ENCODE results near the gene PLEKHA3. TPM values are rescaled to one million over a fixed set of nuclear protein-coding genes. Genes with fewer than 3 reads are reported as not detected.
A peak's percentile ranks its signal among the peaks of the same experiment; 100 is the strongest.

The PLEKHA3 gene
- total and polyA plus RNA-seq, 8 donors = 1.7 to 36.2 (median 4.8) TPM

DNA sequence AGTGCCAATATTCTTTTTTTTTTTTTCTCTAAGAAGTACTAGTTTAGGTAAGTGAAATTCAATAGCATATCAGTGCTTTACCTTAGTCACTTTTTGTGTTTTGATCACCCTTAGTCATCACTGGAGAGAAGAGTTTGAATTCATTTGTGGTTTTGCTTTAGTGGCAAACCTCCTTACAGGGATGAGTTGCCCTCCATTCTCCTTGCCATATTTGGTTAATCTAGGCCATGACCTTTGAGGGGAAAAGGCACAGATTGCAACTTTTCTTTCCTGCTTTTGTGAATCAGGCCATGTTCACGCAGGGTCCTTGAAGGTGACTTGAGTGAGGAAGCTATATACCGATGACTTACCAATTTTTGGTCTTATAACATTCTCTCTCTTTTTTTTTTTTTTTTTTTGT, 34.4 kb downstream of the PLEKHA3 start:
- Histone ChIP-seq H3K27me3 (no peaks in the 10 kb centered on the region), H3K27ac (no peak overlapping the region), H3K4me1 (no peaks in the 10 kb centered on the region), H3K4me3 (no peak overlapping the region), H3K9me3 (no peaks in the 10 kb centered on the region), H3K36me3 (peaks cover 7 to 62% (median 58%) of the 10 kb centered on the region in 4 donors)
- no peak for TF ChIP-seq POLR2AphosphoS5 (IDR thresholded peaks at IDR 0.05)
- TF ChIP-seq POLR2A (IDR thresholded peaks at IDR 0.05) = no peak
- TF ChIP-seq, protein P1, sequence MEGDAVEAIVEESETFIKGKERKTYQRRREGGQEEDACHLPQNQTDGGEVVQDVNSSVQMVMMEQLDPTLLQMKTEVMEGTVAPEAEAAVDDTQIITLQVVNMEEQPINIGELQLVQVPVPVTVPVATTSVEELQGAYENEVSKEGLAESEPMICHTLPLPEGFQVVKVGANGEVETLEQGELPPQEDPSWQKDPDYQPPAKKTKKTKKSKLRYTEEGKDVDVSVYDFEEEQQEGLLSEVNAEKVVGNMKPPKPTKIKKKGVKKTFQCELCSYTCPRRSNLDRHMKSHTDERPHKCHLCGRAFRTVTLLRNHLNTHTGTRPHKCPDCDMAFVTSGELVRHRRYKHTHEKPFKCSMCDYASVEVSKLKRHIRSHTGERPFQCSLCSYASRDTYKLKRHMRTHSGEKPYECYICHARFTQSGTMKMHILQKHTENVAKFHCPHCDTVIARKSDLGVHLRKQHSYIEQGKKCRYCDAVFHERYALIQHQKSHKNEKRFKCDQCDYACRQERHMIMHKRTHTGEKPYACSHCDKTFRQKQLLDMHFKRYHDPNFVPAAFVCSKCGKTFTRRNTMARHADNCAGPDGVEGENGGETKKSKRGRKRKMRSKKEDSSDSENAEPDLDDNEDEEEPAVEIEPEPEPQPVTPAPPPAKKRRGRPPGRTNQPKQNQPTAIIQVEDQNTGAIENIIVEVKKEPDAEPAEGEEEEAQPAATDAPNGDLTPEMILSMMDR (IDR thresholded peaks at IDR 0.05) = no peak
- no peak for TF ChIP-seq EP300 (IDR thresholded peaks at IDR 0.05)
- DNase-seq = no peak
- WGBS, 5 donors = 82 to 97% (median 93%) methylated on average over 2 of the region's 2 CpGs
- intact Hi-C loops (cut with DNase I; ENCODE audit: low total_unique reads) = no loop called here

DNA sequence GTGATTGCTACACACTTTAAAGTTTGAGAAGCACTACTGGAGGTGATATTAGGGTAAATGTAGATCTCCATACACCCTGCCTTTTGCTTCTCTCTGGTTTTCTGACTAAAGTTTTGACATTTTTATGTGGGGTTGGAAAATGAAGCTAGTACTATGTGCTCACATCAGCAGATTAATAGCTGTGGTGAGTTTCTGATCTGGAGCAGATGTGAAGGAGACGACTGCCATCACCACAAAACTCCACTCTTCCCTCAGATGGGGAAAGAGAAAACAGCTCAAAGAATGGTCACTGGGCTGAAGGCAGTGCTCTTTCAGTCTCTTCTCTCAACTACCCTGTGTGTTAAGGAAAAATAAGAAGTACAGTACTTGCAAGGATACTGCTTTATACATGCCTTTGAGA, 37.2 kb downstream of the PLEKHA3 start:
- WGBS, 5 donors = 64 to 88% (median 81%) methylated on average over 1 of the region's 1 CpG
- Histone ChIP-seq H3K27ac (no peak overlapping the region), H3K4me3 (no peak overlapping the region), H3K9me3 (no peaks in the 10 kb centered on the region), H3K4me1 (no peaks in the 10 kb centered on the region), H3K27me3 (no peaks in the 10 kb centered on the region), H3K36me3 (peaks cover 7 to 43% (median 37%) of the 10 kb centered on the region in 4 donors)
- intact Hi-C loops (cut with DNase I; ENCODE audit: low total_unique reads) = no loop called here
- TF ChIP-seq EP300 (IDR thresholded peaks at IDR 0.05) (no peak), POLR2AphosphoS5 (IDR thresholded peaks at IDR 0.05) (no peak), POLR2A (IDR thresholded peaks at IDR 0.05) (no peak)
- TF ChIP-seq, protein P1 (IDR thresholded peaks at IDR 0.05) = no peak
- DNase-seq = no peak

DNA sequence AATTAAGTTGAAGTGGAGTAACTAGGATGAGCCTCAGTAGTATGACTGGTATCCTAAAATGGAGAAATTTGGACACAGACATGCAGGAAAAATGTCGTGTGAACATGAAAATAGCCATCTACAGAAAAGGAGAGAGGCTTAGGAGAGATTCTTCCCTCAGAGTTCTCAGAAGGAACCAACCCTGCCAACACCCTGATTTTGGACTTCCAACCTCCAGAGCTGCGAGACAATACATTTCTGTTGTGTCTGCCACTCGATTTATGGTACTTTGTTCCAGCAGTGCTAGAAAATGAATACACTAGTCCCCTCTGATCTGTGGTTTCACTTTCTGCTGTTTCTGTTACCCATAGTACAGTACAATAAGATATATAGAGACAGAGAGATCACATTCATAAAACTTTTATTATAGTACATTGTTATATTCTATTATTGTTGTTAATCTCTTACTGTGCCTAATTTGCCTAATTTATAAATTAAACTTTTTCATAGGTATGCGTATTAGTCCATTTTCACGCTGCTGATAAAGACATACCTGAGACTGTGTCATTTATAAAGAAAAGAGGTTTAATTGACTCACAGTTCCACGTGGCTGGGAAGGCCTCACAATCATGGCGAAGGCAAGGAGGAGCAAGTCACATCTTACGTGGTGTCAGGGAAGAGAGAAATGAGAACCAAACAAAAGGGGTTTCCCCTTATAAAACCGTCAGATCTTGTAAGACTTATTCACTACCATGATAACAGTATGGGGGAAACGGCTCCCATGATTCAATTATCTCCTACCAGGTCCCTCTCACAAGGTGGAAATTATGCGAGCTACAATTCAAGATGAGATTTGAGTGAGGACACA, 41.3 kb downstream of the PLEKHA3 start:
- Histone ChIP-seq H3K4me3 (no peak overlapping the region), H3K36me3 (peaks cover 7 to 27% (median 20%) of the 10 kb centered on the region in 4 donors), H3K4me1 (peaks cover 0 to 13% (median 6%) of the 10 kb centered on the region in 4 donors), H3K27ac (no peak overlapping the region), H3K27me3 (no peaks in the 10 kb centered on the region), H3K9me3 (no peaks in the 10 kb centered on the region)
- no peak for DNase-seq
- WGBS, 5 donors = 86 to 92% (median 89%) methylated on average over 11 of the region's 11 CpGs
- intact Hi-C loops (cut with DNase I; ENCODE audit: low total_unique reads) = no loop called here
- no peak for TF ChIP-seq POLR2AphosphoS5 (IDR thresholded peaks at IDR 0.05)
- TF ChIP-seq EP300 (IDR thresholded peaks at IDR 0.05) = no peak
- TF ChIP-seq POLR2A (IDR thresholded peaks at IDR 0.05) = no peak
- TF ChIP-seq, protein P1 (IDR thresholded peaks at IDR 0.05) = no peak

DNA sequence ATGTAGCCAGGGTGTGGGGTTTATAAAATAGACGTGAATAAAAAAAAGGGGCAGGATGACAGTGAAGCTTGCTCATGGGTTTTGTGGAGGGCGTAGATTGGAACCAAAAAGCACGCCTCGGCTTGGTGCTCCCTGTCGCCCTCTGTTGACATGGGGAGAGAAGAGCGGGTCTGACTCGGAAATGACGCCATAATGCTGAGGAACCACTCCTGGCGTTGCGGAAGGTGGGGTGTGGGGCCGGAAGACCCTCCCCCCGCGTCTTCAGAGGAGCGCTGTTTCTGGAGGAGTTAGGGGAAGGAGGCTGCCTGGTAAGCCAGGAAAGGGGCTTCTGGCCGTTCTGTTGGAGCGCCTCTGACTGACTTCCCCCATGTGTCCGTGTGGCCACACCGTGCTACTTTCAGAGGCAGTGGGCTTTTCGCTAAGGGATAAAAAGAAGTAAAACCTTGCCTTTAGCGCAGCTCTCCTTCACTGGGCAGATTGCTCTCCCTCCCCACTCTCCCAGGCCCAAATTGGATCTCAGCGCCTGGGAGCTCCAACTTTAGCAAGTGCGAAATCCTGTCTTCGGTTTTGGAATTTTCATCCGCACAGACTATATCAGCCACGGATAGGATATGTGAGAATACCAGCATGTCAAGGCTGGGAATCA, 42.8 kb downstream of the PLEKHA3 start:
- H3K36me3 ChIP-seq = peaks cover 3 to 12% (median 10%) of the 10 kb centered on the region in 4 donors
- 9 to 28% (median 21%) methylated on average over 24 to 25 of the region's 25 CpGs for WGBS, 5 donors
- no peaks in the 10 kb centered on the region for H3K9me3 ChIP-seq
- TF ChIP-seq, protein P1 (IDR thresholded peaks at IDR 0.05) = peak in 5 of 7 experiments; percentile 51 to 71 (median 58)
- peak; percentile 59 to 83 (median 68) for TF ChIP-seq POLR2AphosphoS5 (IDR thresholded peaks at IDR 0.05)
- TF ChIP-seq EP300 (IDR thresholded peaks at IDR 0.05) = no peak
- TF ChIP-seq POLR2A (IDR thresholded peaks at IDR 0.05) = no peak
- H3K4me1 ChIP-seq = peaks cover 0 to 13% (median 6%) of the 10 kb centered on the region in 4 donors
- no peaks in the 10 kb centered on the region for H3K27me3 ChIP-seq
- H3K4me3 ChIP-seq = peak overlapping the region; percentile 52 to 66 (median 54)
- intact Hi-C loops (cut with DNase I; ENCODE audit: low total_unique reads) = no loop called here
- peak; percentile 80 to 95 for DNase-seq
- H3K27ac ChIP-seq = peak overlapping the region; percentile 47 to 86 (median 73)

All from stomach (tissue), 9 donors.